ENCODE results near the gene RELL1.

Gene RELL1

GRCh38 chr4:37568489-37568888 is 117.7 kb downstream of the RELL1 start:
- in situ Hi-C loops (cut with MboI; ENCODE audit: low pct_unique_long_range_greater_than_20kb, low sequenced_read_pairs) = no loop called here
- DNase-seq = no peak

GRCh38 chr4:37567836-37568235 is 118.3 kb downstream of the RELL1 start:
- DNase-seq = no peak
- in situ Hi-C loops (cut with MboI; ENCODE audit: low pct_unique_long_range_greater_than_20kb, low sequenced_read_pairs) = no loop called here

- in situ Hi-C loops (cut with MboI; ENCODE audit: low pct_unique_long_range_greater_than_20kb, low sequenced_read_pairs) = no loop called here
- DNase-seq = no peak
Measured at GRCh38 chr4:37562592-37562991, 123.6 kb downstream of the RELL1 start.

GRCh38 chr4:37561803-37562207 is 124.4 kb downstream of the RELL1 start:
- no peak for DNase-seq

GRCh38 chr4:37561196-37561802 is 124.9 kb downstream of the RELL1 start:
- in situ Hi-C loops (cut with MboI; ENCODE audit: low pct_unique_long_range_greater_than_20kb, low sequenced_read_pairs) = no loop called here
- DNase-seq = no peak

More at GRCh38 chr4:37561803-37562207, 124.4 kb downstream of the RELL1 start:
- in situ Hi-C loops (cut with MboI; ENCODE audit: low pct_unique_long_range_greater_than_20kb, low sequenced_read_pairs) = no loop called here
